Esophagus muscularis mucosa (tissue), 4 donors: ENCODE measurements around the gene OR10AD1. TPM values are rescaled to one million over a fixed set of nuclear protein-coding genes. Genes with fewer than 3 reads are reported as not detected.

Experiments
- DNase-seq: peaks from one replicate; pipeline ENCODE4 v3.0.0-alpha.2; 2017; ENCODE audit errors: extremely low spot score
- H3K27ac ChIP-seq, 4 donors: fragments of 200-600 bp; sonication (generic); replicated peaks in 1 of 4; 1 replicate in 3 of 4; 2 replicates in 1 of 4; pipeline ENCODE4 v1.5.1; 2016 to 2019; ENCODE audit warnings: mild to moderate bottlenecking in 1 of 4
- H3K27me3 ChIP-seq, 4 donors: fragments of 200-600 bp; sonication (generic); one replicate each; pipeline versions ENCODE4 v1.5.1 to v1.6.0; 2016 to 2019
- H3K36me3 ChIP-seq, 4 donors: fragments of 200-600 bp; sonication (generic); one replicate each; pipeline ENCODE4 v1.5.1; 2016 to 2019
- H3K4me1 ChIP-seq, 4 donors: fragments of 200-600 bp; sonication (generic); one replicate each; pipeline ENCODE4 v1.5.1; 2016 to 2019
- H3K4me3 ChIP-seq, 4 donors: fragments of 200-600 bp; sonication (generic); 1 replicate in 2 of 4; 2 replicates in 2 of 4; pipeline ENCODE4 v1.5.1; 2016 to 2019; ENCODE audit warnings: mild to moderate bottlenecking in 4 of 4, moderate library complexity in 1 of 4
- H3K9me3 ChIP-seq, 4 donors: fragments of 200-600 bp; sonication (generic); 1 replicate in 3 of 4; 2 replicates in 1 of 4; pipeline ENCODE4 v1.5.1; 2016 to 2019
- CTCF ChIP-seq, 3 experiments: fragments of 200-600 bp in 2 of 3; fragments of 450-650 bp in 1 of 3; sonication (generic) in 2 of 3; IDR thresholded peaks; one replicate each; pipeline ENCODE4 v1.5.1; 2017 to 2019; ENCODE audit warnings: antibody characterized with exemption in 3 of 3, mild to moderate bottlenecking in 2 of 3, moderate library complexity in 1 of 3
- EP300 ChIP-seq: sonication (generic); formaldehyde crosslinking; IDR thresholded peaks from one replicate; pipeline ENCODE4 v1.6.1; 2017; ENCODE audit warnings: antibody characterized with exemption
- POLR2A ChIP-seq: fragments of 450-650 bp; IDR thresholded peaks from one replicate; pipeline ENCODE4 v1.6.1; 2017; ENCODE audit warnings: antibody characterized with exemption, moderate library complexity, mild to moderate bottlenecking, low read depth
- POLR2AphosphoS5 ChIP-seq, 2 donors: sonication (generic); formaldehyde crosslinking; IDR thresholded peaks; one replicate each; pipeline ENCODE4 v1.6.1; 2017; ENCODE audit warnings: antibody characterized with exemption in 2 of 2
- WGBS: methylation state at CpG from one replicate; pipeline ENCODE4 v1.1.5; 2018; 5-methylcytosine and 5-hydroxymethylcytosine counted together
- intact Hi-C: fragments of 100-400 bp; cut with DNase I; formaldehyde crosslinking; loops from one replicate; pipeline ENCODE4 v1.15.1; 2023
- total RNA-seq, 4 donors: library from RNA; depleted of rRNA; stranded (reverse); fragments of >200 nt; gene quantifications; one replicate each; pipeline versions ENCODE4 v1.1.0 to v1.2.1, GENCODE V29; 2016

The OR10AD1 gene
- total RNA-seq, 4 donors from 2014 or later = not detected

DNA sequence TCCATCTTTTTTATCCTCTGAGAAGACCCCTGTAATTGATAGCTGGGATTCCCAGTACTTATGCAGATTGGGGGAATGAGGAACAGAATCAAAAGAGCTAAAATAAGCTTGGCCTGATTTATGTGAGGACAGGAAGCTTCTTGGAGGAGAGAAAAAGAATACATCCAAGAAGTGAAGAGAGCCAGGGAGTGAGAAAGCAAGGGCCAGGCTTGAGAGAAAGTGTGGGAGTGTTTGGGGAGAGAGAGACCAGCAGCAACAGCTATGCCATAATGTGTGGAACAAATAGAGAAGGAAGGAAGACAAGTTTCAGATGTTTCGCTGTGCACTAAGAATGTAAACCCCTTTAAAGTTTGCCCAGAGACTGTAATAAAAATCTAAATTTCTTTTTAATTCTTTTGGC, 23.6 kb downstream of the OR10AD1 start:
- Histone ChIP-seq H3K4me1 (peaks cover 19 to 23% (median 21%) of the 10 kb centered on the region in 4 donors), H3K27ac (no peak overlapping the region), H3K27me3 (peaks cover 0 to 57% (median 20%) of the 10 kb centered on the region in 4 donors), H3K4me3 (no peak overlapping the region), H3K9me3 (no peaks in the 10 kb centered on the region), H3K36me3 (no peaks in the 10 kb centered on the region)
- WGBS = 90% methylated on average over 1 of the region's 1 CpG
- intact Hi-C loops = no loop called here
- no peak for DNase-seq
- TF ChIP-seq POLR2A (no peak), POLR2AphosphoS5 (IDR thresholded peaks at IDR 0.05) (no peak), CTCF (IDR thresholded peaks at IDR 0.05) (no peak)

DNA sequence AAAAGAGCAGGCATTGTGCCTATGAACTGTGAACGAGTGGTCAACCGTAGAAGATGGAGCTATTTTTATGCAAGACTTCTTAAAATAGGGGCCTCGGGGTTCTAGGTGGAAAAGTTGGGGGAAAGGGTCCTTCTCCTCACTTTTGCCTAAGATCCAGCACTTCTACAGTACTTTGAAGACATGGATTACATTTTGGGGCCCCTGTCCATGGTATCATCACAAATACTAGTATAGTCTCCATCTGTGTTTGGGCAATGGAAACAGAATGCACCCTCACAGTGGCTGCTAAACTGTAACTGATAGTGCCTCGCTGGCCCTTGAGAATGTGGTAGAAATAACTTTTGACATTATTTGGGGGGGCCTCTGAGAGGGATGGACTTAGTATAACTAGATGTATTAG, 25.1 kb downstream of the OR10AD1 start:
- no peak overlapping the region for H3K4me3 ChIP-seq
- H3K36me3 ChIP-seq = no peaks in the 10 kb centered on the region
- no peak for DNase-seq
- H3K27ac ChIP-seq = no peak overlapping the region
- peaks cover 4 to 8% (median 7%) of the 10 kb centered on the region in 4 donors for H3K4me1 ChIP-seq
- WGBS = 67% methylated on average over 4 of the region's 4 CpGs
- H3K27me3 ChIP-seq = peaks cover 0 to 47% (median 6%) of the 10 kb centered on the region in 4 donors
- TF ChIP-seq CTCF (IDR thresholded peaks at IDR 0.05) (no peak), POLR2A (no peak), EP300 (no peak), POLR2AphosphoS5 (IDR thresholded peaks at IDR 0.05) (no peak)
- intact Hi-C loops = no loop called here
- H3K9me3 ChIP-seq = no peaks in the 10 kb centered on the region

DNA sequence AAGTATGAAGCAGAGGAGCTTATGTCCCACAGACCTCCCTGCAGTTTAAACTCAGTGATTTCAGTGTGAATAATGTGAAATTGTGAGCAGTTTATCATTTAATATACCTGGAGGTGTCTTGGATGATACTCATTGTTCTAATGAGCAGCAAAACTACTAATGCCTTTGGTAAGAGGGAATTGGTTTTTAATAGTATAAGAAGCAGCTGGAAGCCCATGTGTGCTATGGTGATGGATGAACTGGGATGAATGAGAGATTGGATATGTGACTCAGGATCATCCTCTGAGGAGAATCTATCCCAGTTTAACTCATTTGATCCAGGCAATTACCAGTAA, 26.7 kb downstream of the OR10AD1 start:
- Histone ChIP-seq H3K36me3 (no peaks in the 10 kb centered on the region), H3K27ac (no peak overlapping the region), H3K9me3 (no peaks in the 10 kb centered on the region), H3K4me1 (no peaks in the 10 kb centered on the region), H3K27me3 (peaks cover 0 to 31% (median 4%) of the 10 kb centered on the region in 4 donors), H3K4me3 (no peak overlapping the region)
- TF ChIP-seq EP300 (no peak), POLR2AphosphoS5 (IDR thresholded peaks at IDR 0.05) (no peak), POLR2A (no peak), CTCF (IDR thresholded peaks at IDR 0.05) (no peak)
- intact Hi-C loops = no loop called here
- no peak for DNase-seq

DNA sequence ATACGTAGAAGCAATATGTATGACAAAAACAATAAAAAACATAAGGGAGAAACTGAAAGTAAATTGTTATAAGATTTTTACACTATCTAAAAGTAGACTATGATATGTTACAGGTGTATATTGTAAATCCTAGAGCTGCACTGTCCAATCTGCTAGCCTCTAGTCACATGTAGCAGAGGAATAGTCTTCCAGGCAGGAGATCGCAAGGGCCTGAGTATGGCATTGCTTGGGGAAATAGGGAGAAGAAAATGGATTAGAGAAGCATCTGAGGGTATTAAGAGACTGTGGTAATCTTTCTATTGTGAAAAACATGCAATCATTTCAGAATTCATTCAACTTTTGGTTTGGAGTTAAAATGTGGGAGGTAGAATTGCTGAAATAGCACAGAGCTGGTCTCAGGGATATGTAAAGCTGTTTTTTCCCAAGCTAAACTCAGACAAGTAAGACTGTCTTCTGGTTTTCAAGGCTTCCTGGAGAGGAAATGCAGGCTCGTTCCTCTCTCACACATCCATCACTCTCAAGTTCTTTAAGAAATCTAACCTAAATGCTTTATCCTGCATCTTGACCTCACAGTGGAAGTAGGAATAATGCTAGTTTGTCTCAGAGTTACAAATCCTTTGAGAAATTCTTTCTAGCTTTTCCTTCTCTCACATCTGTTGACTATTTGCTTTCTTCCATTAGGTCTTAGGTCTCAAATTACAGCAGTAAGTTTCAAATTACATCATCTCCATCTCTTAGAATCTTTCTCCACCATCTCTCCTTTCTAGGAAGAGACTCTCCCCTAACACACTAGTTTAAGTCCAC, 27.3 kb downstream of the OR10AD1 start:
- intact Hi-C loops = no loop called here
- H3K27me3 ChIP-seq = peaks cover 0 to 25% (median 1%) of the 10 kb centered on the region in 4 donors
- no peak for DNase-seq
- H3K4me1 ChIP-seq = no peaks in the 10 kb centered on the region
- no peaks in the 10 kb centered on the region for H3K36me3 ChIP-seq
- TF ChIP-seq CTCF (IDR thresholded peaks at IDR 0.05) = no peak
- TF ChIP-seq EP300 = no peak
- no peak for TF ChIP-seq POLR2A
- TF ChIP-seq POLR2AphosphoS5 (IDR thresholded peaks at IDR 0.05) = no peak
- H3K9me3 ChIP-seq = no peaks in the 10 kb centered on the region
- H3K27ac ChIP-seq = no peak overlapping the region
- H3K4me3 ChIP-seq = no peak overlapping the region
- WGBS = 59% methylated on average over 3 of the region's 3 CpGs

DNA sequence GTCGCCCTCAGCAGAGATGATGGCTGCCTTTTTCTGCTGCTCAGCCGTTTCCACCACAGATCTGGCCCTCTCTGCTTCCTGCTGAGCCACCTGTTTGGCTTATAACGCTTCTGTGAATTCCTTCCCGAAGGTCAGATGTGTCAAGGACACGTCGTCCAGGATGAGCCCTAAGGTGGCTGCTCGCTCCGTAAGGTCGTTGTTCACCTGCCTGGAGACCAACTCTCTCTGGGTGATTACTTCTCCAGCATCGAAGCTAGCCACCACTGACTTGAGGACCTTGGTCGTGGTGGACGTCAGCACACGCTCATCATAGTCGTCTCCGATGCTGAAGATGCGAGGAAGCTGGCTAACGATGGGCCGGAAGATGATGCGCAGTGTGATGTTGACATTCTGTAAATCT, 34.1 kb downstream of the OR10AD1 start:
- no peaks in the 10 kb centered on the region for H3K9me3 ChIP-seq
- no peak overlapping the region for H3K4me3 ChIP-seq
- WGBS = 86% methylated on average over 17 of the region's 19 CpGs
- DNase-seq = no peak
- no peaks in the 10 kb centered on the region for H3K36me3 ChIP-seq
- TF ChIP-seq CTCF (IDR thresholded peaks at IDR 0.05) = no peak
- no peak for TF ChIP-seq EP300
- TF ChIP-seq POLR2AphosphoS5 (IDR thresholded peaks at IDR 0.05) = no peak
- TF ChIP-seq POLR2A = no peak
- intact Hi-C loops = no loop called here
- no peaks in the 10 kb centered on the region for H3K4me1 ChIP-seq
- H3K27ac ChIP-seq = no peak overlapping the region
- H3K27me3 ChIP-seq = peaks cover 0 to 23% (median 0%) of the 10 kb centered on the region in 4 donors
